Iris pigment epithelial cell (primary cell): ENCODE results near the gene ITIH5.
A peak's percentile ranks its signal among the peaks of the same experiment; 100 is the strongest.
"Not testable (repeated sequence)": the region's sequence is repeated elsewhere in the genome, so short reads cannot be mapped to it uniquely, and the experiment has no call there.

Experiments
- DNase-seq: peaks from one replicate; pipeline ENCODE4 v3.0.0-alpha.2; 2011; ENCODE audit warnings: low read depth

ITIH5 gene

DNA sequence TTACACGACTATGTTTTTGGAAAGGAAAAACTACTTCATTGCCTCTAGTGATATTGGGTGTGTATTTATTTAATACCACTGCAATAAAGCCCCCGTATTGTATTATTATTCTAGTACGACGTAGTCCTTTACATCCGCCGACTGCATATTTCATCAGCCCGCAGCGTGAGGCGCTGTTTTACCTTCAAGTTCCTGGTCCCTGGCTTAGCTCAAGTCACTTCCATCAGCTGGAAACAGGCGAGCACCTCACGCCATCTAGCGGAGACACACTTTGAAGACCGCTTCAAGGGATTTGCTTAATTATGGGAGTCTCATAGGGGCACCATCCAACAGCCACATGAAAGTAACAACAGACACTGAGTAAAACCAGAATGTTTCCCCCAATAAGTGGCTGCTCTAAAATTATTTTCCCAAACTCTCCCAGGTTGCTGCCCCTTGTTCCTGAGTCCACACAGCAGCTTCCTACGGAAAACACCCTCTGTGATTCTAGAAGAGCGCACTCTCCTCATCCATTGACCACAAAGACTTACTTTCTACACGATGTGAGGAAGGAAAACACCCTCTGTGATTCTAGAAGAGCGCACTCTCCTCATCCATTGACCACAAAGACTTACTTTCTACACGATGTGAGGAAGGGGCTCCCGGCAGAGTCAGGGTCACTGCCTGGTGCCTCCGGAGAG, 20.6 kb upstream of the ITIH5 start:
- DNase-seq: peak; percentile 90

DNA sequence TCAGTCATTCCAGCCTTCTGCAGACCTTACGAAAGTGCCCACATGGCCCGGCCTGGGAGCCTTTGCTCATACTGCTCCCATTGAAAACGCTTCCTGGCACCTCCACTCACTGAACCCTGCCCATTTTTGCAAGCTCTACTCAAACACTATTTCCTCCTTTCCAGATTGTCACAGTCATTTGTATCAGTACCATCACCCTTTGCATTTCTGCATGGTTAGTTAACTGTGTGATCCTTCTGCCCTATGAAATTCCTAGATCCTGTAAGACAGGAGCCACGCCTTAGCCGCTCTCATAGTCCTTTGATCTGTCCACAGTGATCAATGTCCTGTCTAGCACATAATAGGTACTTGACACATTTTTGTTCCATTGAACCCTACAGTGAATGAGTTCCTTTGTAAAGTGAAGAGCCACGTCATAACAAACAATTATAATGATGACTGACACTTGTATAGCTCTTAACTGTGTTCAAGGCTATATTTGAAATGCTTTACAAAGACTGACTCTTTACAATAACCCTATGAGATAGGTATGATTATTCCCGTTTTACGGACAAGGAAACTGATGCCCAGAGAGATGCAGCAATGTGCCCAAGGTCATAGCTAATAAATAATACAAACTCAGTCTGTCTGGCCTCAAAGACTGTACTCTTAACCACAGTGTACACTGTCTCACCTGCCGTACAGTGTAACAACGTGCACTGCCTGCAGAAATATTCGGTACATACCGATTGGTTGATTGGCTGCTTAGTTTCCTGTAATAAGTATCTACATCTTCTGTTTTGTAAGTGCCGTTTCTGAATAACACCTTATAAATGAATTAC, 19.8 kb upstream of the ITIH5 start:
- no peak for DNase-seq

DNA sequence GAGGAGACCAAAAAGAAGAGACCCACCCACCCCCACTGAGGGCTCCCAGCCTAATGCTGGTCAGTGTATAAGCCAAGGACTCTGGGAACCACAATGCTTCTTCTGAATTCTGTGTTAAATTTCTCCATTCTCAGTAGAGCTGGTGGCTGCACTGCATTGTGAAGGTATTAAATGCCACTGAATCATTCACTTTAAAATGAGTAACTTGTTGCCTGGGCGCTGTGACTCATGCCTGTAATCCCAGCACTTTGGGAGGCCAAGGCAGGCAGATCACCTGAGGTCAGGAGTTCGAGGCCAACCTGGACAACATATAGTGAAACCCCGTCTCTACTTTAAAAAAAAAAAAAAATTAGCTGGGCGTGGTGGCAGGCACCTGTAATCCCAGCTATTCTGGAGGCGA, 13.3 kb upstream of the ITIH5 start:
- DNase-seq: not testable (repeated sequence)

- DNase-seq: no peak
These were observed 12.5 kb upstream of the ITIH5 start for GRCh38 chr10:7679256-7679655.

DNA sequence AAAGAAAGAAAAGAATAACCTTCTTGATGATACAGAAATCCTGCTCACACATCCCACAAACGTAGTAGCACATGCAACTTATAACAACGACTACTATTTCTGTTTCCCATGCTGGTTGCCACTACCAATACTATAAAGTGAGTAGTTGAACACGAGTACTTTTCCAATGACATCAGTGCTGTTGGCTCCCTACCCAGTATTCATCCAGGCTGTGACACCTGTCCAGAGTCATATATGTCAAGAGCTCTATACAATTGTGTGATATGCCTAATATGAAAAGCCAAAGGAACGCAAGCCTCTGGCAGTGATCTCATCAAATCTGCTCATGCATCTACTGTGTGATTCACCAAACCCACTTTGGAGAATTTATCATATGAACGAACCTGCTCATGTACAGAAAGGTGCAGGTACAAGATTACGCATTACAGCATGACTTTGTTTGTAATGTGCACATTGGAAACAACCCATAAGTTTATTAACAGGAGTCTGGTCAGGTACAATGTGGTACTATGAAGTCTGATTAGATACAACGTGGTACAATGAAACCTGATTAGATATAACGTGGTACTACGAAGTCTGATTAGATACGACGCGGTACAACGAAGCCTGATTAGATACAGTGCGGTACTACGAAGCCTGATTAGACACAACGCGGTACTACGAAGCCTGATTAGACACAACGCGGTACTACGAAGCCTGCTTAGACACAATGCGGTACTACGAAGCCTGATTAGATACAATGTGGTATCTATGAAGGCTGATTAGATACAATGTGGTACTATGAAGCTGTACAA, 5.8 kb upstream of the ITIH5 start:
- DNase-seq: no peak

GRCh38 chr10:7670157-7670556, 3.4 kb upstream of the ITIH5 start:
- no peak for DNase-seq

DNA sequence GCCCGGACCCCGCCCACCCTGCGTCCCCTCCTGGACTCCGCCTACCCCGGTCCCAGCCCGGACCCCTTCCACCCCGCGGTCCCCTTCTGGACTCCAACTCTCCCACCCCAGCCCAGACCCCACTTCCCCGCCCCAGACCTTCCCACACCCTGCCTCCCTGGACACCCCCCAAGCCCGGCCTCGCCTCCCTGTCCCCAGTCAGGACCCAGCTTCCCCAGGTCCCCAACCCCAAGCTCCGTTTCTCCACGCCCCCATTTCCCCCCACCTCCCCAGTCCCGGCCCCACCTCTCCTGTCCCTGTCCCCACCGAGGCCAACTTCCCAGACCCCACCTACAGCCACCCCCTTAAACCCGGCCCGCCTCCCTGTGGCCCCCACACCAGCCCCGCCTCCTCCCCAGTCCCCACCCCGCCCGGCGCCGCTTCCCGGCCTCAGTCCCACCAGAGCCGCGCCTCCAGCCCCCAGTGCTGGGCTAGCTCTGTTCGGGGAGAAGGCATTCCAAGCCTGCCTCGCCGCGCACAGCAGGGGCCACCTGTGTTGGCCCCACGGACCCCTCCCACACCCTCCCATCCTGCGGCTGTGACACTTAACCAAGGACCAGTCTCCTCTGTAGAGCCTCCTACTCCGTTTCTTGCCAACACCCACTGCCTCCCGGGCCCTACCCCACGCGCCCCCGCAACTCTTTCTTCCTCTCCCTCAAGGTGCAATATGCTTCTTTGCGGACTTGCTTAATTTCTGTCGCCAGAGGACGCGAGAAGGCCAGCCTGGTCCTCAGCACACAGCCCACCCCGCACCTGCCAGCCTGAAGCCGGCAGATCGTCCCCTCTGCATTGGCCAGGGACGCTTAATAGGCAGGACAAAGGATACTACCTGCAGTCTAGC, 736 bp upstream of the ITIH5 start:
- no peak for DNase-seq

DNA sequence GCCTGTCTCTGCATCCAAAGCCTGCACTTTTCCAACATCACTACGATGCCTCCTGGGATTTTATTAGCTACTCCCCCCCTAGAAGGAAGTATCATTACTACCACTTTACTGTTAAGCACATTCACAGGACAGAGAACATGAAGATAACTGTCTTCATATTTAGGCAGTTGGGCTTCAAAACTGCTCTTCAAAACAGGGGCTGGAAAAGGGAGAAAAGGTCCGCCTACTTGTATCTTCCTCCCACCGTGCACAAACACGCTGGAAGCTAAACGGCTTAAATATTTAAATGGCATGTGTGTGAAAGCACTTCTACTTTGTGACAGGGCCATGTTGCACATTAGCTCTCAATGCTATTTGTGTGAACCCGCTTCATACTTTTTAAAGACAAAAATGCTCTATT, 999 bp downstream of the ITIH5 start:
- no peak for DNase-seq

DNA sequence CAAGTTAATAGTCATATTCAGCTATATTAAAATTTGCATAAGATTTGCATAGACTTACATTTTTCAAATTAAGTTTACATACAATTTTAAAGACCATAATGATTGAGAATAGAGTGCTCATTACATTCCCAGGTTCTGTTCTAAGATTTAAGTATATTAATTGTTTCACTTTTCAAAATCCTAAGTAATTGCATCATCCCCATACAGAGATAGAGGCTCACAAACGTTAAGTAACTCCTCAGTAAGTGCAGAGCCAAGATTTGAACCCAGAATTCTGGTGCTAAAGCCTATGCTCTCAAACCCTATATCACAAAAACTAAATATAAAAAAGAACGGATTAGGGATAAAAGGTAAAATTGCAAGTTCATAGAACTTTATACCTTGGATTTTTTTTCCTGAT, 2.1 kb downstream of the ITIH5 start:
- DNase-seq: no peak

GRCh38 chr10:7662522-7662921, 4.2 kb downstream of the ITIH5 start:
- no peak for DNase-seq

DNA sequence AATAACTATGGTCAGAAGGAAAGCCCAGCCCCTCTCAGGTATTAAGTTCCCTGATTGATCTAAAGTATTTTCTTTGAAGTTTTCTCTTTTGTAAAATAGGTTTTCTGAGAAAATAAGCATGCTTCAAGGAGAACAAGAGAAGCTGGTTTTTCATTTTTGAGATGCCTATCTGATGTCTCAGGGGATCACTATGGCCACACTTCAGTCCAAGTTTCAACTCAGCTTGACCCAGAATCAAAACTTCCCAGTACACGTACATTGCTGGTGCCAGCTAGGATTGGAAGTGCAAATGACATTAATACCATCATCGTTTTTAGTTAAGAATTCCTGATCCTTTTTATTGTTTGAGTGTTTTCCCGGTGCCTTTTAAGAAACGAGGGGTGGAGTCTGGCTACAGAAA, 7.2 kb downstream of the ITIH5 start:
- peak; percentile 26 for DNase-seq

DNA sequence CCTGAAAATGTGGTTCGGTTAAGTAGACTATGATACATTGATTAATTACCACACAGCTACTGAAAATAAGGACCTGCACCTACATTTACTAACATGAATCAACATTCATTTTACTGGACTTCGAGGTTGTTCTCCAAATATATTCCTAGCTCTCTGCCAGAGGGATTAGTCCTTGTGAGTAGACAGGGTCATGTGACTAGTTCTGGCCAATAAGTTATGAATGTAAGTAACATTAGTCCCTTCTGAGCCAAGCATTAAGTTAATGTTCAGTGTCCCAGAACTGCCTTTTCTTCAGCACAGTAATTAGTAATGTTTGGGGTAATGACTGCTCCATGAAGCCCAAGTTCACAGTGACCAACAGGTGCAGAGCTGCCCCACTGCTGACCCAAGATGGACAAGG, 9.2 kb downstream of the ITIH5 start:
- no peak for DNase-seq

DNA sequence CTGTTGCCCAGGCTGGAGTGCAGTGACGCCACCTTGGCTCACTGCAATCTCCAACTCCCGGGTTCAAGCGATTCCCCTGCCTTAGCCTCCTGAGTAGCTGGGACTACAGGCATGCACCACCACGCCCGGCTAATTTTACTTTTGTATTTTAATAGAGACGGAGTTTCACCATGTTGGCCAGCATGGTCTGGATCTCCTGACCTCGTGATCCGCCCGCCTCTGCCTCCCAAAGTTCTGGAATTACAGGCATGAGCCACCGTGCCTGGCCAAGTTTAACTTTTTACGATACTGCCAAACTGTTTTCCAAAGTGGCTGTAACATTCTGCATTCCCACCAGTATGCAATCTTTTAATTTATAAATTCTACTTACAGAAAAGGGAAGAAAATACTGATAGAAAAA, 9.7 kb downstream of the ITIH5 start:
- DNase-seq: not testable (repeated sequence)

DNA sequence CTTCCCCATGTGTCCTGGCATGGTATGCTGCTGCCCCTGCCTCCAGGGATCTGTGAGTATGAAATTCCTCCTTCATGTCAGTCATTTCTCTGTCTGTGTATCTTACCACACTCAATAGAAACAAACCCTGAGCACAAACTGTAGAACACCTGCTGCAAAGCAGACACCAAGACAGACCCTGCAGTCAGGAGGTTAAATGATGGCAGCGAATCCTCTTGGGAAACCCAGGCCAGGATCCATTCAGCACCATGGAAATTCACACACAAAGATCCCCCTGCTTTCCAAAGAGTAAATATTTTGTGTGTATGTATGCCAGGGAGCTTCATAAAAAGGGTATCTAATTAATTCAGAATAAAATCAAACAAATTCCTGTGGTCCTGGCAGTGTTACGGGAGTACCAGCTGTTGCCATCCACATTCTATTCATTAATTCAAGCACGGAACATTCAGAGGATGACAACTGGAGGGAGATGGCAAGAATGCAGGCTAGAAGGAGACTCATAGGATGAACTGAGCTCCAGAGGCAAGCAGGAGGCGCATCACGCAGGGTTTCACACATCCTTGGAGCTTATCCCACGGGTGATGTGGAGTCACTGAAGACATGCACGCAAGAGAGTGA, 14.8 kb downstream of the ITIH5 start:
- no peak for DNase-seq

DNA sequence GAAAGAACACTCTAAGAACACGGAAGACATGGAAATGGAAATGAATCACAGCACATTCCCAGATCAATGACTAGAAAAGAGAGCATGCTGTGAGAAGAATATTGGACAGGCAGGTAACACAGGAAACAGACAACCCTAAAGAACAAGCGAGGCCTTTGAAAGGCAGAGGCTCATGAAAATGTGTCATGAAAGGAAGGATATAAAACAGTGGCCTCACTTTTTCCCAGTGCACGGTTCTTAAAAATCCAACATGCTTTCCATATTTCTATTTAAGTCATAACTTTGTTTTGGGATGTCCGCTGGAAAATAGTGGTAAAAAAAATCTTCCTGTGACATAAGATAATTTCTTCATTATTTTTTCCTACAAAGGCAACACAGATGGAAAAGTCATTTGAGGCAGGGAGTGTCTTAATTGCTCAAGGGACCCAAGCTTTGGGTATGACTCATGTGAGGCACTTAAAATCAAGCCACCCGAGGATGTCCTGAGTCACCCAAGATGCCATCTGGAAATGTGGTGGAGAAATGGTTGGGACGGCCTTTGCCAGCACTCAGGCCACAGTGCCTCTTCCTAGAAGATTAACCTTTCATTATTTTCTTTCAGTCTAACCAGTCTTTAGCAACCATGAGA, 17.0 kb downstream of the ITIH5 start:
- DNase-seq: no peak

- no peak for DNase-seq
These were observed 19.6 kb downstream of the ITIH5 start for GRCh38 chr10:7647062-7647664.

DNA sequence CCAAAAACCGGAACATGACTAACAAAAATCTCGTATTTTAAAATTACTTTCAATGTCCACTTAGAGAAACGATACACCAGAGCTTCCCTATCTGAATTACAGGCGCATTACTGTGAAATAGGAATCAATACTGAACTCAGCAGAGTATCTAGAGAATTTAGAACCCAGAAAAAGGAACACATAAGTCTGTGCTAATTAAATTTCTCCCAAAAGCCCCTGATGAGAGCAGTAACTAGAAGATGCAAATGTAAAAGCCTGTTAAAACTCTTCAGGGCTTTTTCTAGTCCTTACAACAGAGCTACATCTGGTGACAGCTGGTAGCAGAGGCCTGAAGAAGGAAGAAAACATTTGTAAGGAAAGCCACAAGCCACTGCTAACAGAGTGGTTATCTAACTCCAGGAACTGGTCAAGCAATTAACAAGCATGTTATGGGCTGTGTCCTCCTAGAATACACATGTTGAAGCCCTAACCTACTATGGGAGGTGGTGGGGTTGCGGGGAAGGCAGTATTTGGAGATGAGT, 24.2 kb downstream of the ITIH5 start:
- DNase-seq: no peak

DNA sequence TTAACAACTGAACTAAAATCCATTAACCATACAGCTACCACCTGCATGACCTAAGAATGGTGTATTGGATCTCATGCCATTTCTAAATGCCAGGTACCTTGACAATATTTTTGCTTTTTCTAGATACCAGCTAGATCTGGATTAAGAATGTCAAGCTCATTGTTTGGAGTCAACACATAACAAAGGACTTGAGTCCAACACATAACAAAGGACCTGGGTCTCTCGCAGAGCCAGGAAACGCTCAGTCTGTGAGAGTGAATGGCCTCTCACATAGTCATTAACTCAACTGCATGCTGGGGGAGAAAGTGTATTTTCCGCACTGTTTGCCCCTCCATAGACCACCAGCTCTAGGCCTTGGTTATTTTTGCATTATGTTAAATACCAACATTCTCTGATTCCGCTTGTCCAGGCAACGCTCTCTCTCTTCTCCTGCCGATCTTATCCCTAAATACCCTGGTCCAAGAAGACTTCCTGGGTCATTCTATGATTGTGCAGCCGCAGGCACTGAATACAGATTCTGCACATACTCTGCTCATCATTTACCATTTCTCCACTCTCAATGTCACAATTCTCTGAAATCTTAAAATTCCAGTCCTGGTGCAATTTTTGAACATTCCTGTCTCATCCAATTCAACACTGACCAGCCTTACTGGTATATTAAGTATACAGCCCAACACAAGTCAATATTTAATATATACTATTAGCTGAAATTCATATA, 31.2 kb downstream of the ITIH5 start:
- no peak for DNase-seq

- DNase-seq: no peak
These were observed 32.4 kb downstream of the ITIH5 start for GRCh38 chr10:7634142-7634894.
